ENCODE data around the gene ORC5.

- TF ChIP-seq EZH2 (IDR thresholded peaks at IDR 0.05) = no peak
- TF ChIP-seq POLR2AphosphoS5 (IDR thresholded peaks at IDR 0.05; ENCODE audit: borderline replicate concordance, low read depth, low read length) = no peak
- no peak for TF ChIP-seq FOXP2 (optimal IDR thresholded peaks at IDR 0.05; ENCODE audit: control extremely low read depth, extremely low read length, insufficient read depth)
Measured at GRCh38 chr7:104150470-104150869, 57.3 kb downstream of the ORC5 start.

All from SK-N-MC (cell line).